ENCODE measurements around the gene ANKFN1.

- no peak for TF ChIP-seq TCF12 (IDR thresholded peaks at IDR 0.05; ENCODE audit: low read depth, low read length)
- no peak for TF ChIP-seq NRF1 (conservative IDR thresholded peaks at IDR 0.05; ENCODE audit: low read depth, low read length)
- no peak for TF ChIP-seq NFYB (IDR thresholded peaks at IDR 0.05; ENCODE audit: insufficient read depth, low read depth, low read length)
- TF ChIP-seq CHD1 (IDR thresholded peaks at IDR 0.05; ENCODE audit: low read depth, low read length) = no peak
These were observed 348.9 kb downstream of the ANKFN1 start for GRCh38 chr17:56502120-56502654.
